Measurements from ENCODE around the gene SLC12A9. TPM values are rescaled to one million over a fixed set of nuclear protein-coding genes. Genes with fewer than 3 reads are reported as not detected.

Gene SLC12A9
- polyA plus RNA-seq, 1 donor = 26.0 TPM

DNA sequence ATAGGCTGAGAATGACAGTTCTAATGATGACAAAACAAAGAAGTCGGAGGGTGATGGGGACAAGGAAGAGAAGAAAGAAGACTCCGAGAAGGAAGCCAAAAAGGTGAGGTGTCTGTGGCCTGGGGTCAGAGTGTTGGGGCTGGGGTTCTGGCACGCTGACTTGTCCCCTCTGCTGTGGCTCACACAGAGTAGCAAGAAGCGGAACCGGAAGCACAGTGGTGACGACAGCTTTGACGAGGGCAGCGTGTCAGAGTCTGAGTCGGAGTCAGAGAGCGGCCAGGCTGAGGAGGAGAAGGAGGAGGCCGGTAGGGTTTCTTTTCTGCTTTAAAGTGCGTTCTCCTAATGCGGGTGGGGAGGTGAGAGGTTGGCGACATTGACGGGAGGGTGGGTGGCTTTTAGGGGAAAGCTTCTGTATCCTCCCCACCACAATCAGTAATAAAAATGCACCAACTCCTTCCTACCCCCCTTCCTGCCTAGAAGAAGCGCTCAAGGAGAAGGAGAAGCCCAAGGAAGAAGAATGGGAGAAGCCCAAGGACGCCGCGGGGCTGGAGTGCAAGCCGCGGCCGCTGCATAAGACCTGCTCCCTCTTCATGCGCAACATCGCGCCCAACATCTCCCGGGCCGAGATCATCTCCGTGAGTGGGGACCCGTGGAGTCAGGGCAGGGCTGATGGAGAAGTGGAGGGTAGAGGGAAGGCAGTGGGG, 32.4 kb downstream of the SLC12A9 start:
- Histone ChIP-seq H3K27ac (ENCODE audit: low read length) (no peak overlapping the region), H3K27me3 (ENCODE audit: control insufficient read depth, insufficient read depth, low read length) (no peaks in the 10 kb centered on the region), H3K9me3 (ENCODE audit: control insufficient read depth, low read depth, low read length) (no peaks in the 10 kb centered on the region), H3K4me1 (ENCODE audit: control insufficient read depth, insufficient read depth, low read length) (peaks cover 16% of the 10 kb centered on the region), H3K36me3 (ENCODE audit: control insufficient read depth, insufficient read depth, low read length) (peaks cover 86% of the 10 kb centered on the region), H3K4me3 (ENCODE audit: low read length) (no peak overlapping the region)
- no peak for DNase-seq
- WGBS (ENCODE audit: insufficient coverage, low lambda C conversion rate) = no CpG with 5 or more reads among the region's 29 CpGs

DNA sequence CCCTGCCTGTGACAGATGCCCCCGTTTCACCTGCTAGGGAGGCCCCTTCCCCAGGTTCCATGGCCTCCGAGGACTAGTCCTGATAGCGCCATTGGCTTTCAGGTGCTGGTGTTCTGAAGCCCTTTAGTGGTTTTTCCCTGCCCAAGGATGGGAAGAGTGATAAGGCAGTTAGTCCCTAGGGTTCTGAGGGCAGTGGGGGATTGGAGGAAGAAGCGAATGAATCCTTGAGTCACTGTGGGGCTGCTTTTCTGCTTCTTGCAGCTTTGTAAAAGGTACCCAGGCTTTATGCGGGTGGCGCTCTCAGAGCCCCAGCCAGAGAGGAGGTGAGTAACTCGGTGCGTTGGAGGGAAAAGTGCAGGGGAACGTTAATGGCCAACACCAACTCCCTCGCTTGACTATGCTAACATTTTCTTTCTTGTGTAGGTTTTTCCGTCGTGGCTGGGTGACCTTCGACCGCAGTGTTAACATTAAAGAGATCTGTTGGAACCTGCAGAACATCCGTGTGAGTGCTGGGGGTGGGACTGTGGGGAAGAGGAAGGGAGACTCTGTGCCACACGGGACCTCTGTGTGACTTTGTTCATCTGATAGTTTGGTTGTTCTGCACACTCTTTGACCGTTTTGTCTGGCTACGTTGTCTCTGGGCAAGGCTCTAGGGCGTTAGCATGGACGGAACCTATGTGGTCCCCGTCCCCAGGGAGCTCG, 33.1 kb downstream of the SLC12A9 start:
- DNase-seq = no peak
- H3K9me3 ChIP-seq (ENCODE audit: control insufficient read depth, low read depth, low read length) = no peaks in the 10 kb centered on the region
- H3K4me1 ChIP-seq (ENCODE audit: control insufficient read depth, insufficient read depth, low read length) = peaks cover 23% of the 10 kb centered on the region
- H3K27me3 ChIP-seq (ENCODE audit: control insufficient read depth, insufficient read depth, low read length) = no peaks in the 10 kb centered on the region
- H3K27ac ChIP-seq (ENCODE audit: low read length) = no peak overlapping the region
- H3K4me3 ChIP-seq (ENCODE audit: low read length) = no peak overlapping the region
- H3K36me3 ChIP-seq (ENCODE audit: control insufficient read depth, insufficient read depth, low read length) = peaks cover 82% of the 10 kb centered on the region
- no CpG with 5 or more reads among the region's 22 CpGs for WGBS (ENCODE audit: insufficient coverage, low lambda C conversion rate)

DNA sequence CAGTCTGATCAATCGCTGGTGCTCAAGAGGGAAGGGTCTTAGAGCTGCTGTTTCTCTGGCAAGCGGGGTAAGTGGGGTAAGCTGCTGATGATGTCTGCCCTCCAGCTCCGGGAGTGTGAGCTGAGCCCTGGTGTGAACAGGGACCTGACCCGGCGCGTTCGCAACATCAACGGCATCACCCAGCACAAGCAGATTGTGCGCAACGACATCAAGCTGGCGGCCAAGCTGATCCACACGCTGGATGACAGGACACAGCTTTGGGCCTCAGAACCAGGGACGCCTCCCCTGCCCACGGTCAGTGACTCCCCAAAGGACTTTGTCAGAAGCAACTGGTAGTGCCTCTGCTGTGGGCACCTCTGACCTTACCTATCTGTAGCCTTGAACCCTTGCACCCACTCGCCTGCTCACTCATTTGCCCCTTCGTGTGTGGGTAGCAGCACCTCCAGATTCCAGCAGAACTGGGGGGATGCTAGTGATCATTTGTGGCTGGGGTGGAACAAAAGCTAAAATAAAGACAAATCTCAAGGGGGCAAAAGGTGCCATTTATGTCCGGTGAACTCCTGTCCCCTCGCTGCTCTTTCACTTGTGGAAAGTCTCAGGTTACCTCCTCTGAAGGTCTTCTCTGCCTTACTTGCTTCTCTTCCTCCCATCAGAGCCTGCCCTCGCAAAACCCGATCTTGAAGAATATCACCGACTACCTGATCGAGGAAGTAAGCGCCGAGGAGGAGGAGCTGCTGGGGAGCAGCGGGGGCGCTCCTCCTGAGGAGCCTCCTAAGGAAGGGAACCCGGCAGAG, 33.8 kb downstream of the SLC12A9 start:
- Histone ChIP-seq H3K27ac (ENCODE audit: low read length) (no peak overlapping the region), H3K9me3 (ENCODE audit: control insufficient read depth, low read depth, low read length) (no peaks in the 10 kb centered on the region), H3K36me3 (ENCODE audit: control insufficient read depth, insufficient read depth, low read length) (peaks cover 74% of the 10 kb centered on the region), H3K4me3 (ENCODE audit: low read length) (no peak overlapping the region), H3K4me1 (ENCODE audit: control insufficient read depth, insufficient read depth, low read length) (peaks cover 30% of the 10 kb centered on the region), H3K27me3 (ENCODE audit: control insufficient read depth, insufficient read depth, low read length) (peaks cover 6% of the 10 kb centered on the region)
- no peak for DNase-seq
- no CpG with 5 or more reads among the region's 27 CpGs for WGBS (ENCODE audit: insufficient coverage, low lambda C conversion rate)

DNA sequence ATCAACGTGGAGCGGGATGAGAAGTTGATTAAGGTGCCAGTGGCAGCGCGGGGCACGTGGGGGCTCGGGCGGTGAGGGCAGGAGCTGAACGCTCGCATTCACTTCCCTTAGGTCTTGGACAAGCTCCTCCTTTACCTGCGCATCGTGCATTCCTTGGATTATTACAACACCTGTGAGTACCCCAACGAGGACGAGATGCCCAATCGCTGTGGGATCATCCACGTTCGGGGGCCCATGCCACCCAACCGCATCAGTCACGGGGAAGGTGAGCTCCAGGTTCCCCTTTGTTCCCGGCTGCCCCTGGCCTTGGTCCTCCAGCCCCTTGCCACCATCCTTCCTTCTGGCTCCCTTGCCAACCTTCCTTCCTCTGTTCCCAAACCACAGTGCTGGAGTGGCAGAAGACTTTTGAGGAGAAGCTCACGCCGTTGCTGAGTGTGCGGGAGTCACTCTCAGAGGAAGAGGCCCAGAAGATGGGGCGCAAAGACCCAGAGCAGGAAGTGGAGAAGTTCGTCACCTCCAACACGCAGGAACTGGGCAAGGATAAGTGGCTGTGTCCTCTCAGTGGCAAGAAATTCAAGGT, 34.5 kb downstream of the SLC12A9 start:
- H3K27me3 ChIP-seq (ENCODE audit: control insufficient read depth, insufficient read depth, low read length) = peaks cover 7% of the 10 kb centered on the region
- 93% methylated on average over 3 of the region's 25 CpGs for WGBS (ENCODE audit: insufficient coverage, low lambda C conversion rate)
- no peak for DNase-seq
- H3K4me1 ChIP-seq (ENCODE audit: control insufficient read depth, insufficient read depth, low read length) = peaks cover 30% of the 10 kb centered on the region
- H3K9me3 ChIP-seq (ENCODE audit: control insufficient read depth, low read depth, low read length) = no peaks in the 10 kb centered on the region
- peaks cover 67% of the 10 kb centered on the region for H3K36me3 ChIP-seq (ENCODE audit: control insufficient read depth, insufficient read depth, low read length)
- no peak overlapping the region for H3K27ac ChIP-seq (ENCODE audit: low read length)
- H3K4me3 ChIP-seq (ENCODE audit: low read length) = no peak overlapping the region

DNA sequence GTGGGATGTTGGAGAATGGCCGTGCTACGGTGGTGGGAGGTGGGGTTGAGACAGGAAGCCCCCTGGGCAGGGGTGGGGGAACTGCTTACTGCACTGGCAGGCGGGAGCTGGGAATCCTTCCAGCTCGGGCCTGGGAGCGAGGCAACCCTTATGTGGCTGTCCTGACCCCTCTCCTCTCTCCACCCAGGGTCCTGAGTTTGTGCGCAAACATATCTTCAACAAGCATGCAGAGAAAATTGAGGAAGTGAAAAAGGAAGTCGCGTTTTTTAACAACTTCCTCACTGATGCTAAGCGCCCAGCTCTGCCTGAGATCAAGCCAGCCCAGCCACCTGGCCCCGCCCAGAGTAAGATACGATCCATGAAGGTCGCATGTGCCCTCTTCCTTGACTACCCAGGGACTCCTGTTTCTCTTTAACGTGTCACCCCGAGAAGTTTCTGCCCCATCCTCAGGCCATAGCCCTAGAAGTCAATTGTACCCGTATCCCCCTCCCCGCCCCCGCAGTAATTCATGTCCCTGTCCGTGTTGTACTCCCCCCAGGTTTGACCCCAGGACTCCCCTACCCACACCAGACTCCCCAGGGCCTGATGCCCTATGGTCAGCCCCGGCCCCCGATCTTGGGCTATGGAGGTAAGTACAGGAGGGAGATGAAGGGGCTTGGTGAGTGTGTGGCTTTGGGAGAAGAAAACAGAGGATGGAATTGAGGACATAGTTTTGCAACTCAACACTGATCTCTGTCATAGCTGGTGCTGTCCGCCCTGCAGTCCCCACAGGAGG, 35.2 kb downstream of the SLC12A9 start:
- H3K36me3 ChIP-seq (ENCODE audit: control insufficient read depth, insufficient read depth, low read length) = peaks cover 61% of the 10 kb centered on the region
- WGBS (ENCODE audit: insufficient coverage, low lambda C conversion rate) = no CpG with 5 or more reads among the region's 21 CpGs
- H3K9me3 ChIP-seq (ENCODE audit: control insufficient read depth, low read depth, low read length) = no peaks in the 10 kb centered on the region
- DNase-seq = no peak
- H3K4me3 ChIP-seq (ENCODE audit: low read length) = no peak overlapping the region
- H3K27me3 ChIP-seq (ENCODE audit: control insufficient read depth, insufficient read depth, low read length) = peaks cover 9% of the 10 kb centered on the region
- no peak overlapping the region for H3K27ac ChIP-seq (ENCODE audit: low read length)
- H3K4me1 ChIP-seq (ENCODE audit: control insufficient read depth, insufficient read depth, low read length) = peaks cover 30% of the 10 kb centered on the region

DNA sequence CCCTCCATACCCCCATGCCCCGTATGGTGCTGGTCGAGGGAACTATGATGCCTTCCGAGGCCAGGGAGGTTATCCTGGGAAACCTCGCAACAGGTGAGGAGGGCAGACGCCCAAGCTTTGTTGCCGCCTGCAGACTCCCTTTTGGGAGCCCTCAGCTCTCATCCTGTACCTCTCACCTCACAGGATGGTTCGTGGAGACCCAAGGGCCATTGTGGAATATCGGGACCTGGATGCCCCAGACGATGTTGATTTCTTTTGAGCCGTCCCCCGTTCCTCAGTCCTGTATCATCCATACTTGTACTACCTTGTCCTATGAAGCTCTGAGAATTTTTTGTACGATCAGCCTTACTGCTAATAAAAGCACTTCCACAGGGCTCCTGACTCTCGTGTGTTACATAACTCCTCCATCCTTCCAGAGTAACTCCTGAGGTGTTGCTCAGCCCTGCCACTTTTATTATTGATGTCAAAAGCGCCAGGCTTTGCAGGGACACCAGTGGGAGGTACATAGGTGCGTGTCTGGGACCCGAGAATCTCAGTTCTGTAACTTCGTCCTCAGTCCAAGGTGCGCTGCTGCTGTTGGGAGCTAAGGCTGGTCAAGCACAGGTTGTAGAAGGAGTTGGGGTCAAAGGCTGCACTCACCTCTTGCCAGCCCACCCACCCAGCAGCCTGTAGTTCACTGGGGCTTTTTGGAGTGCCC, 35.9 kb downstream of the SLC12A9 start:
- peaks cover 30% of the 10 kb centered on the region for H3K4me1 ChIP-seq (ENCODE audit: control insufficient read depth, insufficient read depth, low read length)
- H3K36me3 ChIP-seq (ENCODE audit: control insufficient read depth, insufficient read depth, low read length) = peaks cover 53% of the 10 kb centered on the region
- 40% methylated on average over 1 of the region's 18 CpGs for WGBS (ENCODE audit: insufficient coverage, low lambda C conversion rate)
- peaks cover 9% of the 10 kb centered on the region for H3K27me3 ChIP-seq (ENCODE audit: control insufficient read depth, insufficient read depth, low read length)
- H3K9me3 ChIP-seq (ENCODE audit: control insufficient read depth, low read depth, low read length) = no peaks in the 10 kb centered on the region
- H3K27ac ChIP-seq (ENCODE audit: low read length) = peak overlapping the region; percentile 81
- peak in 1 of 2 donors; percentile 72 for DNase-seq
- peak overlapping the region; percentile 56 for H3K4me3 ChIP-seq (ENCODE audit: low read length)

DNA sequence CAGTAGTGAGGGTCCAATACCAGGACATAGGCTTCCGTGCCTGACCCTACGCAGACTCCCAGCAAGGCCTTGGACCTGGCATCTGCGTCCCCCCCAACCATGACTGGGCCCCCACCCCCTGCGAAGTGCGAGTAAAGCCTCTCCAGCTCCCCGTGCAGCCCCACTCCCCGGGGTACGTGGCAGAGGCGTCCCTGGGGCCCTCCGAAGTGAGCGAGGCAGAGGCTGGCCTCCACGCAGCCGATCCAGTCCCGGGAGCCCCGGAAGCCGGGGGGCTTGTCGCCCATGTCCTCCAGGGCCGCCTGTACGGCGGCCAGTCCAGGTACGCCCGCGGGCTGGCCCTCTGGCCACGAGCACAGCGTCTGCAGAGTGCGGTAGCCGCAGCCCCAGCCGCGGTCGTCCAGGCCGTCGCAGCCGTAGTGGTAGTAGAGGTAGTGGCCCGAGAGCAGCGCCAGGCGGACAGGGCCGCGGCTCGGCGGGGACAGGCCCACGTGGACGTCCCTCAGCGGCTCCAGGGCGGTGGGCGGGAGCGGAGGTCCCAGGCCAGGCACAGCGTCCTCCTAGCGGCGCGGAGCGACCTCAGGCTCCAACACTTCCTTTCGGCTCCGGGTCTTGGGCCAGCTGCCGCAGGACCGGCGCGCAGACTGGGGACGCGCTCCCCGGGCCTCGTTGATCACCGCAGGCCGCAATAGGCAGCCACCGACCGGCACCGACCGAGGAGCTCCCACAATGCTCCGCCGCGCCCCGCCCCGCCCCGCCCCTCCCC, 36.7 kb downstream of the SLC12A9 start, which contains the start of gene UFSP1:
TSS of gene UFSP1 (minus strand) at position 728 of the 763 bp plus-strand sequence. CDS start at position 284, 444 bp downstream.
- no peaks in the 10 kb centered on the region for H3K9me3 ChIP-seq (ENCODE audit: control insufficient read depth, low read depth, low read length)
- H3K36me3 ChIP-seq (ENCODE audit: control insufficient read depth, insufficient read depth, low read length) = peaks cover 46% of the 10 kb centered on the region
- H3K27me3 ChIP-seq (ENCODE audit: control insufficient read depth, insufficient read depth, low read length) = peaks cover 11% of the 10 kb centered on the region
- peaks cover 30% of the 10 kb centered on the region for H3K4me1 ChIP-seq (ENCODE audit: control insufficient read depth, insufficient read depth, low read length)
- WGBS (ENCODE audit: insufficient coverage, low lambda C conversion rate) = no CpG with 5 or more reads among the region's 73 CpGs
- H3K4me3 ChIP-seq (ENCODE audit: low read length) = peak within 1 kb of the TSS; percentile 56
- no peak for DNase-seq
- H3K27ac ChIP-seq (ENCODE audit: low read length) = peak within 1 kb of the TSS; percentile 83

DNA sequence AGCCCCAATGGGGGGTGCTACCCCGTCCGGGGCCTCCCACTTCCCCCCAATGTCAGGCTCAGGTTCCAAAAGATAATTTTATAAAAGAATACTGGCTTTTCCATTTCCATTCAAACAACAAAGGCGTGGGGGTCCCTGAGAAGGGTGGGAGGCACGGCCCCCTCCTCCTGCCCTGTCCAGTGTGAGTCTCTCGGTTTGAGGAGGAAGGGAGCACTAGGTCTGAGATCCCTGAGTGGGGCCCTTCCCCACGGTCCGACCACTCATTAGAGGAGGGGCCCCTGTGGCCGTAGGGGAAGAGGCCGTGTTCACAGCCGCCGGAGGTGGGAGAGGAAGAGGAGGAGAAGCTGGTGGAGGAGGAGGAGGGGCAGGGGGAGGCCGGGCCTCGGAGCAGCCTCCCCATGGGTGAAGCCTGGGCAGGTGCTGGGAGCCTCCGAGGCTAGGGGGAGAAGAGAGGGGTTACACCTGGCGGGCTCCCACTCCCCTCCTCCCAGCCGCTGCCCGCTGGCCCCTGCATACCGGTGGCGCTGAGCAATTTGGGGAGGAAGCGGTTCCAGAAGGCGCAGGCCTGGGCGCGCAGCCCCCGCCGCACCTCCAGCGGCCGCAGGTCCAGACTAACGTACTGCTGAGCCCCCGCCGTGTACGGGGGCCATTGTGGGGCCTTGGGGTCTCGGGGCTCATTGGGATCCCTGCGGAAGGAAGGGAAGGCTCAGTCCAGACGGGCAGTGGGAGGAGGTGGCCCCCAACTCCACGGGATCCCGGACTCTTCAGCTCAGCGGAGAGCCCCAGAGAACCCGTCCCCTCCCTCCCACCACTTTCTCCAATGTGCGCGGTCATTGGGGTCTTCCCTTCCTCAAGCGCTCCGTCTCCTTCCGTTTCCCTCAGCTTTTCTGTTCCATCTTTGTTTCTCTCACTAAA, 38.4 kb downstream of the SLC12A9 start:
- 43% methylated on average over 6 of the region's 43 CpGs for WGBS (ENCODE audit: insufficient coverage, low lambda C conversion rate)
- Histone ChIP-seq H3K36me3 (ENCODE audit: control insufficient read depth, insufficient read depth, low read length) (peaks cover 29% of the 10 kb centered on the region), H3K4me3 (ENCODE audit: low read length) (peak overlapping the region; percentile 50), H3K9me3 (ENCODE audit: control insufficient read depth, low read depth, low read length) (peaks cover 5% of the 10 kb centered on the region), H3K4me1 (ENCODE audit: control insufficient read depth, insufficient read depth, low read length) (peaks cover 35% of the 10 kb centered on the region), H3K27ac (ENCODE audit: low read length) (peak overlapping the region; percentile 83), H3K27me3 (ENCODE audit: control insufficient read depth, insufficient read depth, low read length) (peaks cover 23% of the 10 kb centered on the region)
- DNase-seq = no peak

Data from large intestine (tissue), 3 donors.